NCI-H526 (cell line): ENCODE data around the gene SLC44A3.

Experiments
- DNase-seq, 2 experiments: peaks; one replicate each; lab custom pipeline; 2025; lab: John Stamatoyannopoulos, UW

The SLC44A3 gene

DNA sequence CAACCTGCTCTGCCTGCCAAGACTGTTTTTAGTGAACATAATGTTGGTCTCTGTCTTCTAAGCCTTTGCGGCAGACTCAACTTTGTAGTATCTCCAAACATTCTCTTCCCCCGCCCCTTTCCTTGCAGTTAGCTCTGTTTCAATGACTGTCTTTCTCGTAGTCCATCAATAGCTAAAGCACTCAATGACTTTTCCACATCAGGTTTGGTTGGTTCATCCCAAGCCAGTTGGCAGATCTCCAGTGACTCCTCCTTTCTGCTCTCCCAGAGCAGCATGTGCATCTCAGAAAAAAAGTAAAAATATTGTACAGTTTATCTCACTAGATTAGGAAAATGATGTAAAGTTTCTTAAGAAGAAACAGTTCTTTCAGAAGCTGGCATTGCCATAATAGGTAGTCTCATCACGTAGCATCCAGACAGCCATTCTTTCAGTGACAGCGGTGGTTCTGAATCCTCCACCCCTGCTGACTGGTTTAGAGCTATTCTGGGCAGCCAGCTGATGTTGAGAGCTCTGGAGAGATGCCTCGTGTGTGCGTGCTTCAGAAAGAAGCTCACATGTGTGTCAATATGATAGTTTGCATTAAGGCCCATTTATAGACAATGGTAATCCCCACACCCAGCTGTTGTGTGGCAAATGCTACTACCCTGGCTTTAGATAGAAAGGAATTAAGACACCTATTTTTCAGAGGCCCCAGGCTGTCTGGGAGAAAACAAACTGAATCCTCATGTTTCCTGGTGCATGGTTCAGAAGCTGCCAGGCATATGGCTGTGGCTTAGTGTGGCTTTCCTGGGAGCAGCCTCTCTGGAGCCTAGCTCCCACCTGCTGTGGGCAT, 53.6 kb downstream of the SLC44A3 start:
- DNase-seq: no peak

DNA sequence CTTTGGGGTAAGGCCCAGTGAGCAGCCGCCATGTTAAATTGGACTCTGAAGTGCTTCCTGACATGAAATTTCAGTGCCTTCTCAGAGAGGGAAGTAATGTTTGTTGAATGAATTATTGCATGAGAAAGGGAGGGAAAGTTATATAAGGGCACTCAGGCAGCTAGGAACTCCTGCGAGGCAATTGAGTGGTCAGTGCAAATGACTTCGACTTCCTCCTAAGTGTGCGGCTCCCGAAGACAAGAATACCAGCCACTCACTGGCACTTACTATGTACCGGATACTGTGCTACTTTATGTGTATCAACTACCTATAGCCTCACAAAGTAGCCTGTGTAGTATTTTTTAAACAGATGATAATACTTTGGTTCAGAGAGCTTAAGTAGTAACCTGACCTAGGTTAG, 54.3 kb downstream of the SLC44A3 start:
- DNase-seq: no peak

DNA sequence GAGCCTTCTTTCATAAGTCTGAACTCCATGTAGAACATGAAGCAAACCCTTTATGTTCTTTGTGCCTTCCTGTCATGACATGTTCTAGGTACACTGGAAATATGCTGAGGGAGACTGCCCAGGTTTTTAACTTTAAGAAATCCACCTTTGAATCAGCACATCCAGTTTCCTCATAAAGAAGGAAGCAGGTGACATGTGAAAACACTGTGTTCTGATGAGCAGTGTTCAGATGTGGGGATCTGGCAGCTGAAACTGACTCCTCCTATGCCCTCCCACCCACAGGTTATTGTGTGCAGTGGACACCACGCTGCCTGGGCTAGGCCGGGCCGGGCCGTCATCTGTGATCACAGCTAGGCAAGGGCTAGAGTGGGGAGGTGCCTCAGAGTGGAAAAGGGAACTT, 55.6 kb downstream of the SLC44A3 start:
- no peak for DNase-seq

DNA sequence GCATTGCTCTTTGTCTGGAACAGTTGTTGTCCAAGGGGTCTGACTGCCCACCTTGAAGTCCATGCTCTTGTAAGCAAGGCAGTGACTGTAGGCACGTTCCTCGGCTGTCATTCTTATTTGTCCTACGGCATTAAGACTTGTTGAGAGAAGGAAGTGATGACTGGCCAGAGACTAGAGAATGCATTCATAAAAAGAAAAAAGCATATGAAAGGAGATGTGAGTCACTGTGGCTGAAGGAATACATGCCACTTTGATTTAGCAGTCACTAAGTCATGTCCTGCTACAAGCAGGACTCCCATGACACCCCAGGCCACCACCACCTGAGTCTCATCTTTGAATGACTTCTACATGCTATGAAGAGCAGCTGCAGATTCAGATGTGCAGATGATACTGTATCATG, 56.2 kb downstream of the SLC44A3 start:
- no peak for DNase-seq

DNA sequence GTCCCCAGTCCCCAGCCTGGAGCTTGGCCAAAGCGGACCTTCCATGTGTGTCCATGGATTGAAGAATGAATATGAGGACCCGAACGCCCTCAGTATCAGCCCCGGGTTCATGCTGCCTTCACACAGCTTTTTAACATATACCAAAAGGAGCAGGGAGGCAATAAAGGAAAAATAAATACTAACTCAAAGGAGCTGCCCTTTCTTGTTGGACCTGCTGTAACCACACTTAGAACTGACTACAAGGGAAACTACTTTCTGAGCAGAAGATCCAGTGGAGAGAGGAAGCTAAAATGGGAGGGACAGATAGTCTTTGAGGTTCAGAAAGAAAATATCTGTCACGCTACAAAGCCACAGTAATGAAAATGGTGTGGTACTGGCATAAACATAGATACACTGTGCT, 58.2 kb downstream of the SLC44A3 start:
- no peak for DNase-seq

DNA sequence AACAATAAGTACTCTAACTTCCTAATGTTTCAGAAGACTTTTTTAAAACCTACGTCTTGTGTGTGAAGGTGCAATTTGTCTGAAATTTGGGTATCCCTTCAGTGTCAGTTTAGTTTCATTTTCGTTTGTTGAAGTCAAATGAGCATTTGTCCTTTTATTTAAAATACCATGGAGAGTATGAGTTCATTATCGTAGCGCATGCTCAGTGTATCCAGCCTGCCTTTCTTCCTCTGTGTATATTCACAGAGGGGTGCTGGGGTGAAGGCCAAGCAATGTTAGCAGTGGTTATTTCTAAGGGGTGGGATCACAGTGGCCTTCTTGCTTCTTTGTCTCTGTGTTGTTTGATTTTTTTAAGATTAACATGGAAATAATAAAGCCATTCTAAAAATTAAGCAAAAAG, 63.5 kb downstream of the SLC44A3 start:
- peak; percentile 80 to 89 for DNase-seq

DNA sequence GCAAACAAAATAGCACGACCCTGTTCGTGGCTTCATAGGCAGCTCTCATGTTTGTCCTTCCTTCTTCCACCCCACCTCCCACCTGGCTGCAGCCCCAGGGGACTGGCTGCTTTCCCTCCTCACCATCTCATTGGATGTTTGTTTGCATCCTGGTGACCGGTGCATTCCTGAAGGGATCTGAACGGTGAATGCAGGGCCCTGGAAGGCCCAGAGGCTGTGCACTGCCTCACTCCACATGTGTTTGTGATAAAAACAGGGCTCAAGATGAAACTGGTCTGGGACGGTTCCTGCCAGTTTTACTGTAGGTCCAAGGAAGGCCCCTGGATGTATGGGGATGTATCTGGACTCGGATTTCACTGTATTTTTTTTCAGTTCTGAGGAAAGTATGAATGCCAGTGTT, 63.9 kb downstream of the SLC44A3 start:
- peak; percentile 89 to 91 for DNase-seq

DNA sequence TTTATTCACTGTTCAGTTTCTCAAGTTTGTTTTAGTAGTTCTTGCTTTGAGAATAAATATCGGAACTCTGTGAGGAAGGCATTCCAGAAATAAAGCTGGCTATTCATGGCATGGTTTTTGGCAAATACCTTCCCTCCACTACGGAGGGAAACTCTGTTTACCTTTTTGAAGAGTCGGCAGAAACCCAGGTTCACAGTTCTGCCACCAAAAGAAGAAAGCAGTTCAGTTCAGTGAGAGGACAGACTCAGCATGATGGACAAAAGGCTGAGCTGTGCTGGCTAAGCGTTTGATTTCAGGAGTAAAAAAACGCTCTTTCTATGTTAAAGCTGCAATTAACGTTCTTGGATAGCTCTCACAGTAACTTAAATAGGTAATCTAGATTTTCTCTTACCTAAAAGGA, 64.3 kb downstream of the SLC44A3 start:
- no peak for DNase-seq

DNA sequence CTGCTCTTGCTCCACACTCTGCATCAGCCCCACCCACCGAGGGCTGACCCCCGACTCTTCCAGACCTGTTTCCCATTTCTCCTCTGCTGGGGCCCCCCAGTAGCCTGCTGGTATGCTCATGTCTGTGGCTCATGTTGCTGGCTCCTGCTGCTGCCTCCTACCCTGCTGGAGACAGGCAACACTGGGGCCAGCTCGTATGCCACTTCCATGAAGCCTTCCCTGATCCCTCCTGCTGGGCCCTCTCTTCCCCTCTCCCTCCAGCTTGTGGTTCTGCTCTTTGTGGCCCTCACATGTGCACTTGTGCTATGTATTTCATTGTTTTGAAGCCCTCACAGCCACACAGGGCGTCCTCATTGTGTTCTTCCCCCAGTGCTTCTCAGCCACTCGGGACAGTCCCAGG, 66.2 kb downstream of the SLC44A3 start:
- no peak for DNase-seq

DNA sequence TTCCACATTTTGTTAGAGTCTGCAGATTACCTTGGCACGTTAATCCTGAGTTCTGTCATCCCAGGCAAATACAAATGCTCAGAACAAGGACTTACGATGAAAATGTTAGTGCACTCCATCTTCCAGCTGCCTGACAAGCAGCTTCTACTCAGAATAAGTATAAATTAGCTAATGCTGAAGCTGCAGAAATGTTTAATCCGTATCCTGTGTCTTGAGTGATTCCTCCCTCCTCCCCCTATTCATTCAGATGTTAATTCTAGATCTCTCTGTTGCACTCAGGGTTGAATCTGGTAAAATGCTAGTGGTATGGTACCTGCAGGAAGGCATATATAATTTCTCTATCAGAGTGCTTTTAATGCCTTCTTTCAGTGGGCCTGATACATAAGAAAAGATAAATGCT, 66.9 kb downstream of the SLC44A3 start:
- no peak for DNase-seq

DNA sequence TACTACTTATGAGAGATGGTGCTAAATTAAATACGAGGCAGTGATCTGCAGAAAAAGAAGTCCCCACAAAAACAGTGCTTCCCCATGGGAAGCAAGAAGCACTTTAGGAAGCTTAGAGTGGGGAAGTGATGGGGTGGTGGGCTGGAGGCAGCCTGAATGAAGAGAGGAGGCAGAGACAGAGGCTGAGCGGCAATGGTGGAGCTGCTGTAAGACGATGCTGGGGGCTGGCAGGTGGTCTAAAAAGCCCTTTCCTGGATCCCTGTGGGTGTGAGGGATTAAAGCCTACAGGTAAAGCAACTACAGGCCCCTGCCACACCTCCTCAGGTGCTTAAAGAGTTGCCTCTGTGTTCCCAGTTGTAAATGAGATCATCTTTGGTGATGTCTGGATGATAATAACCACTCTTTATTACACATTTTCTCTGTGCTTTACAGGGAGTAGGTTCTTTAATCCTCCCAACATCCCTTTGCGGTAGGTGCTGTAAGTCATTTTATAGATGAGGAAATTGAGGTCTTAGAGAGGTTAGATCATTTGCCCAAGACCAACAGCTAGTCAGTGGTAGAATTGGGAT, 67.5 kb downstream of the SLC44A3 start:
- no peak for DNase-seq

DNA sequence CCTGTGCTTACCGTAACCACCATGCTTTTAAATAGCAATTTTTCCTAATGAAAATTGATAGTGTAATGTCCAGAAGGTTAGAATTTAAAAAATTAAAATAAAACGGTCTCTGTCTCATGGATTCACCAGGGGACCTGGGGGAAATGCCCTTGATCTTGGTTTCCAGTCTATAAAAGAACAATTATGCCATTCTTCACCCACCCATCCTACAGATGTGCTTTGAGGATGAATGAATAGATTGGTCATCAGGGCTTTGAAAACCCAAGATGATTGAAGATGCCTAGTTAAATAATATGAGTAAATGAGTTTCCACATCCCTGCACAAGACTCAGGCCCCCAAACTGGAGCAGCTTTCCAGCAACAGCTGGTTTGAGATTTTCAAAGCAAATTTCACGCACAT, 68.0 kb downstream of the SLC44A3 start:
- DNase-seq: no peak

DNA sequence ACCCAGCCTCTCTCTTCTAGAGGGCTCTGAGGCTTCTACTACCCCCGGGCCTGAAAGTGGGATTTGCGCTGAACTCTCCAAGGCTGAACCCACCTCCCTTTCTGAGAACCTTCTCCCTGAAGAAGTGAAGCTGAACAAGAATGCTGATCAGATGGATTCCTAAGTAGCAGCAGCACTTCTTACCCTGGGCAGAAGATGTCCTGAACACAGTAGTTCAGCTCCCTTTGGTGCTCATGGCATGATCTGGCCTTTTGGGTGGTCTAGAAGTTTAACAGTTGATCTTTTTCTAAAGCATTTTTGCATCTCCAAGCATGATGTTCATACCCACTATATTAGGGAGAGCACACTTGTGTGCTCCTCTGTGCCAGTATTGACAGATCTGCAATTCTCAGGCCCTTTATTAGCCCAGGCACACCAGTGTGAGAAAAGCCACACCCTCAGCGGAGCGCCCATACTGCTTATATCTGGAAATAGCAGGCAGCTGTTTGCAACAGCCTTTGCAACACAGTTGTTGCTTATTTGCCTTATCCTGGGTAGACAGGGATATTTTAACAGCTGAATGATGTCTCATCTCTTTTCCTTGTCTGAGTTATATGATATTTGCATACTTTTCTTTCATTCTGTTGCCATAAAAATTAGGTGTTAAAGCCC, 72.6 kb downstream of the SLC44A3 start:
- peak; percentile 83 to 88 for DNase-seq

DNA sequence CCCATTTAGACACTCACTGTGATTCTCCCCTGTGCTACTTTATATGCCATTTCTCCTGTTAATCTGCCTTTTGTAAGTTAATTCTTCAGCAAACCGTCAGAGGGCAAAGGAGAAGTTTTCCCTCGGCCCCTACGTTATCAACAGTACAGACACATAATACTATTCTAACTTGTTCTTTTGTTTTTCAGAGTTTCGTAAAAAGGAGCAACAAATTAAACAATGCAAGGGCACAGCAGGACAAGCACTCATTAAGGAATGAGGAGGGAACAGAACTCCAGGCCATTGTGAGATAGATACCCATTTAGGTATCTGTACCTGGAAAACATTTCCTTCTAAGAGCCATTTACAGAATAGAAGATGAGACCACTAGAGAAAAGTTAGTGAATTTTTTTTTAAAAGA, 74.5 kb downstream of the SLC44A3 start:
- no peak for DNase-seq

DNA sequence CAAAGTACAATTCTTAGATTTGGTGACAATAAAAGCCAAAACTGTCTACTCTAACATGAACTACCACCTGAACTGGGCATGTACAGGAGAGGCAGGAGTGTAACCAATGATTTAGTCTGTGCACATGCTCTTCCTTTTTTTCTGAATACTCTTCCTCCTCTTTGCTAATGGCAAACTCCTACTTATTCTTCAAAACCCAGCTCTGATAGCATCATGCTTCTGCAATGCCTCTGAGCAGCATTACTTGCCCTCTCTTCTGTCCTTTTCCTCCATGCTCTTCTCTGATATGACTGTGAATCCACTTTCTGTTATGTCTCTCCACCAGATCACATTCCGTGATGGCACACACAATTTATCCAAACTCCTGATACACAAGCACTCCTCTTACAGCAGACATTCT, 75.4 kb downstream of the SLC44A3 start:
- no peak for DNase-seq

DNA sequence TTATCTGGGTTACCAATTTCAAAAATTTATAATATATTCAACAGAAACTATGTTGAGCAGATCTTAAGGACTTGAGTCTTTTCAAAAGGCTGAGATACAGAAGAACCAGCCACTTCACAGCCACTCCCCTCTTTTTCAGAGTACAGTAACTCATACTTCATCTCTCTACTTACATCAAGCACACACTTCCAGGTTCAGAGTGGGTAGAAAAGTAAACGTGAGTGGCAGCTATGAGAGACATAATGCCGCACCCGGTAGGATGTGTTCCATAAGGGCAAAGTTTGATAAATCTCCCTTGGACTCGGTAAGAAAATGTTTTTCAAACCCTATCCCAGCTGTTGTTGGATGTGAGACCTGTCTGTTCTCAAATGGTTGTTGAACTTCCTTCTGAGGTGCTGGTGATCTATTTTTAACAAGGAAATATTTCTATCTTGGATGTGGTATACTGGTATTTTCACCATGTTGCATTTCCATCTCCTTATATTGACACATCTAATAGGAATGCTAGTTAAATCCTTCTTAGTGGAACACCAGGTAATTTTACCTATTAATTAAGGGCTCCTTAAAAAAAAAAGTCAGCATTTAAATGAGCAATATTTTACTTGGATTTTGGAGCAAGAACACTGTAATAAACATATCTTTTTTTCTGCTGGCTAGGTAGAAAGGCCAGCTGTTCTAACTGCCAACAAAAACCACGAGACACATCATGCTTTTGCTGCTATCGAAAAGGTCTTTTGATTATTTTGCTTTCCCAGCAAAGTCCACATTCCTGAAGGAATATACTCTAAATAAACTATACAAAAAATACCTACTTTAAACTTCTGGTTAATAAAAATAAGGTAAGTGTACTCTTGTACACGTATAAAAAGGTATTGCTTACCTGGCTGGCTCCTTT, 78.6 kb downstream of the SLC44A3 start:
- DNase-seq: no peak

DNA sequence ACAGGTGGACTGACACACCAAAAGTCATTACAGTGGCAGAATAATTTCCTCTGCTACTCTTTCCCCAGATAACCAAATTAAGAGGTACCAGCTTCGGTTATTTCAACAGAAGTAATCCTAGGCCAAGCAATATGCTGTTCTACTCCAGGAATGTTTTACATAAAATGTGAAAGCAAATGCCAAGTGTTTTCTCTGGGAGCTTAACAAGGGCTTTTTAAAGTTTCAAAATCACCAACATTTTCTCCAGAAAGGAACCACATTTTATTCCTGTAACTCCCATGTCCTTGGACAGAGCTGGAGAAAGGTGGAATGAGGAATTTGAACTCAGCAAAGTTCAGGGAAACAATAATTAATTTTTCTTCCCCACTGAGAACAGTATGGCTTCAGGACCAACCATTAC, 79.6 kb downstream of the SLC44A3 start:
- peak in 1 of 2 experiments; percentile 46 for DNase-seq

DNA sequence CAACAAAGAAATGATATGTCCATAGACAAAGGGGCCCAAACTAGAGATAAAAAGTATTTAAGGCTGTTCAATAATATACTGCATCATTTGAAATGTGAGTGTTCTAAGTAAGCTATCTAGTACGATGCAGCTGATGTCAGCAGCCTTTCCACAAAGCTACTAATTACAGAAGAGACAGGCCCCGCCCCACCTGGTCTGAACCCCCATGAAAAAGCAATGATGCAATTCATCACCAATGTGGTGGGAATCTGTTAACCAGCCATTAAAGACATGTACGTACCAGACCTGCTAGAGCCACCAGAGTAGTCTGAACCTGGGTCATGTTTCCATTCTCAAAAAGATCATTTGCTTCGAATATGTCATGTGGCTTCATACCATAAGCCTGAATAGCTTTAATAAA, 81.7 kb downstream of the SLC44A3 start:
- DNase-seq: no peak

DNA sequence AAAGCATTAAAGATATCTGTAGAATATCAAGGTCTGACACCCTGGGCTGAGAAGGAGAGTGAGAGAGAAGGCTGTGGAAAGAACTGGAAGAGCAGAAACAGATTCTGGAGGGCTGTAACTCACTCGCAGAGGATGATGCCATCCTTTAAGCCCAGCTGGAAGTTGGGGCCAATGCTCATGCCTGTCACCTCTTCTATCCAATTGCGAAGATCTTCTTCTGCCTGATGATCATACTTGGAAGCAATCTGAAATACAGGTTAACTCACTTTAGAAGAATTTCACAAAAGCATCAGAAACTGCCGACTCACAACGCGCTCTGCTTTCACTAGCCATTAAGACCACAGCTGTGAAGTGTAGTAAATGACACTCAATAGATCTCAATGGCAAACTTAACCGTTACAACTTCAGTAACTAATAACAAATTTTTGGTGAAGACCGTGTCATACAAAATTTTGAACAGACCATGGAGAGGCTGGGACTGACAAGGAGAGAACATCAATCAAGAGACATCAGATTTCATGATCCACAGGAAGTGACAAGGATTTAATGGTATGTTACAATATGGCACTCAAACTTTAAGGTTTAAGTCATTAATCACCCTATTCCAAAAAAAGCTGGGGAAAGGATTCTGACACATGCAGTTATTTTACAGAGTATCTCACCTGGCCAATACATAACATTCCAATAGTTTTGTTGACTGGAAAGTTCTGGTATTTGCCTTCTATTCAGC, 83.3 kb downstream of the SLC44A3 start:
- DNase-seq: no peak

DNA sequence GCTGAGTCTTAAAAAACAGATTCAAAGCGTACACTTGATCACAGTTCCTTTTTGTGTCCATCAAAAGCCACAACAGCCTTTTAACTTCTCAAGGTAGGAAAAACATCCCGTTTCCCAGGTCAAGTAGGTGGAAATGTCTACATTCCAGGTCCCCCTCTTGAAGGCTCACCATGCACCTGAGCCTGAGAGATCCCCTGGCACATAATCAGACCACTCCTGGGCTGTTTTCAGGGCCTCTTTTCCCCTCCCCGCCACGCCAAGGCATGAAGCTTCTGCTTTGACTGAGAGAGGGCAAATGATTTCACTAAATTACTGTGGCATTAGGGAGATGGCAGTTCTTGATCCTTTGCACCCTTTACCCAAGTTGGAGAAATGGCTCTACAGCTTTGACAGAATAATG, 85.0 kb downstream of the SLC44A3 start:
- DNase-seq: no peak

DNA sequence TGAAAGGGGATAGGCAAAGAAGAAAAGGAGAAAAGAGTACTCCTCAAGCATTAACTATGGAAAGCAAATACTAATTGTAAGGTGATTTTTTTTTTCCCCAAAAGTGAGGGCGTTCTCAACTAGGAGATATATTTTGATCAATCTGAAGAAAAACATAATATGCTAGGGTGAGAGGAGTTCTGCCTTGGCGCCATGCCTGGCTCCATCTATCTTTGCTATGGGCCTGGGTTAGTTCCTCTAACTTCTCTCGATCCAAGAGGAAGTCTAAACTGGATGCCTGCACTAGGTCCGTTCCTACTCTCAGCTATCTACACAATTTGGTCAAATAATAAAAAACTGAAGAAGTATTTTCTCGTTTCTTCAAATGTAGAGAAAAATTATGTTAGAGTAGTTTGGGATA, 86.2 kb downstream of the SLC44A3 start:
- no peak for DNase-seq

DNA sequence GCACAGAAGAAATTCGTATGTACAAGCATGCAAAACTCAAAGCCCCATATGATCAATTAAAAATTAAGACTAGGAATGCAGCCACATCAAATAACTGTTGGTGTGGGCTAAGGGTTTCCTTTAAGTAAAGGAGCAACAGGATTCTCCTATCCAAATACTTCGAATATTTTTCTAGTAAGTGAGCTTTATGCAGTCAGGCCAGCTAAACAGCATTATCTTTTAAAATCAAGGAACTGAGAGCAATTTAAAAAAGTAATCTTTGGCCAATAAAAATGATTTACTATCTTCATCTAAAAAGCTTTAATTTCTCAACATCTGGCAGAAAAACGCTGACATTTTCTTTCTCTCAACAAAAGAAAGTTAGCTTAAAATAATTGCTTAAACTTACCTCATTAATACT, 87.0 kb downstream of the SLC44A3 start:
- DNase-seq: no peak
